HG03175 (cell line): Measurements from ENCODE around the gene ZER1.
A peak's percentile ranks its signal among the peaks of the same experiment; 100 is the strongest.
"Not testable (repeated sequence)": the region's sequence is repeated elsewhere in the genome, so short reads cannot be mapped to it uniquely, and the experiment has no call there.

ENCODE experiments used
- ATAC-seq: cut with Tn5 transposase; IDR thresholded peaks from one replicate; pipeline ENCODE4 v1.9.1; 2021; ENCODE audit warnings: mild to moderate bottlenecking, moderate library complexity; ENCODE audit not compliant: unreplicated experiment

ZER1 gene

DNA sequence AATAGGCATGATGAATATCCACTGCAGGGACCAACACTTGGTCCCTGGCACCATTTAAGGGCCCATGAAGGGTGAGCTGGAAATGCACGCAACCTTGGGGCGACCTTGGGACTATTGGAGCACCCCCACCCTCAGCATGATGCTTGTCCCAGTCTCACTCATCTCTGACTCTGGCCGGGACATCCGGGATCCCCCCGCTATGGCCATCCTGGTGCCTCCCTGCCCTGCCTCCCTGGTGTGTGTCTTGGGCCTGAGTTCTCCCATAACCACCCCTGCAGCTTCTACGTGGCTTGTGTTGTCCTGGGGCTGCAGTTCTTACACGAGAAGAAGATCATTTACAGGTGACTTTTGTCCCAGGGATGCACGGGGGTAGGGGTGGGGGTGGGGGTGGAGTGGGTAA, 53.7 kb downstream of the ZER1 start:
- ATAC-seq, result no peak

DNA sequence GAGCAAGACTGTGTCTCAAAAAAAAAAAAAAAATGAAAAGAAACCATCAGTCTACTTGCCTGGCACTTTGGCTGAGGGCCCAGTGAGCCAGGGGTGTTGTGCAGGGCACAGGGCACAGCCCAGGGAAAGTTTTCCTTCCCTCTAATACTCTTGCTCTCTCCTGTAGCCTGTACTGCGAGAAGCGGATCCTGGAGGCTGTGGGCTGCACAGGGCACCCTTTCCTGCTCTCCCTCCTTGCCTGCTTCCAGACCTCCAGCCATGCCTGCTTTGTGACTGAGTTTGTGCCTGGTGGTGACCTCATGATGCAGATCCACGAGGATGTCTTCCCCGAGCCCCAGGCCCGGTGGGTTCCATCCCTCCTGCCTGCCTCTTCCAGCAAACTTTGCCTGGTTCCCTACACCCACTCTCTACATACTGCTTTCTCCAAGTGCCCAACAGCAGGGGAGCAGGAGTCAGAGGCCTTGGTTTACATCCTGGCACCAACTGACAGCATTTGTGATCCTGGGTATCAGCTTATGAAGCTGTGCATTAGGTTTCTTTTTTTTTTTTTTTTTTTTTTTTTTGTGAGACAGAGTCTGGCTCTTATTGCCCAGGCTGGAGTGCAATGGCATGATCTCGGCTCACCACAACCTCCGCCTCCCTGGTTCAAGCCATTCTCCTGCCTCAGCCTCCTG, 55.0 kb downstream of the ZER1 start:
- no peak for ATAC-seq

DNA sequence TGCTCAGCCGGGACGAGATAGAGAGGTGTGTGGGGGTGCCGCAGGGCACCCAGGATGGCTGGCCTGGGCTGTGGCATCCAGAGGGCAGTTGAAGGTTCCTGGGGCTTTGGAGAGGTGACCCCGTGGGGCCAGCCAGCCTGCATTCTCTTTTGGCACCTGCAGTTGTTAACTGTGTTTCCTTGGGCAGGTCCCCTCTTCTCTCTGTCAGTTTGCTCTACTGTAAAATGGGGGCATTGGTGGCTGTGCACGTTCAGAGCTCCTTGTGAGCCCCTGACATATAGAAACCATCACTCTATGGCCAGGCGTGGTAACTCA, 56.3 kb downstream of the ZER1 start:
- ATAC-seq, result no peak

DNA sequence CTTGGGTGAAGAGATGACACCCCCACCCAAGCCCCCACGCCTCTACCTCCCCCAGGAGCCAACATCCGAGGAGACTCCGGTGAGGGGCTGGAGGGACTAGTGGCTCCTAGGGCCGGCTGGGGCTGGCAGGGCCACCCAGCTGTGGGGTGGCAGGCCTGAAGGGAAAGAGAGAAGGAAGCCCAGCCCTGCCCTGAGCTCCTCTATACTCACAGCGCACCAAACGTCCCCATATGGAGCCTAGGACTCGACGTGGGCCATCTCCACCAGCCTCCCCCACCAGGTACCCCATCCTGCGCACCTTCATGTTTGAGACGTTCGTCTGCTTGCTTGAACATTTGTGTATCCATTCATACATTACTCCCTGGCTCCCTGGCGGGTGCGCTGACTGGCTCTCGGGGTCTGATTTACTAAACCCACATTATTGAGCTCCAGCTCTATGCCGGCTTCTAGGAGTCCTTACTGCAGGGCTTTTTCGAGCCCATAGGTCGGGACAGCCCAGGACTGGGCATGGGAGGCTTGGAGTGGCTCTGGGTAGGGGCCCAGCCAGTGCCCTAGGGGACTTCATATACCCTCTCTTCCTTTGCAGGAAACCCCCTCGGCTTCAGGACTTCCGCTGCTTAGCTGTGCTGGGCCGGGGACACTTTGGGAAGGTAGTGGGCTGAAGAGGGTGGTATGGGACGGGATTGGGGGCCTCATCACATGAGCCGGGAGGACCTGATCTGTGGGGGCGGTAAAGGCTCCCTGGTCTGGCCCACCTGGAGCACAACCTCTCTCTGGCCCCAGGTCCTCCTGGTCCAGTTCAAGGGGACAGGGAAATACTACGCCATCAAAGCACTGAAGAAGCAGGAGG, 56.9 kb downstream of the ZER1 start:
- no peak for ATAC-seq

DNA sequence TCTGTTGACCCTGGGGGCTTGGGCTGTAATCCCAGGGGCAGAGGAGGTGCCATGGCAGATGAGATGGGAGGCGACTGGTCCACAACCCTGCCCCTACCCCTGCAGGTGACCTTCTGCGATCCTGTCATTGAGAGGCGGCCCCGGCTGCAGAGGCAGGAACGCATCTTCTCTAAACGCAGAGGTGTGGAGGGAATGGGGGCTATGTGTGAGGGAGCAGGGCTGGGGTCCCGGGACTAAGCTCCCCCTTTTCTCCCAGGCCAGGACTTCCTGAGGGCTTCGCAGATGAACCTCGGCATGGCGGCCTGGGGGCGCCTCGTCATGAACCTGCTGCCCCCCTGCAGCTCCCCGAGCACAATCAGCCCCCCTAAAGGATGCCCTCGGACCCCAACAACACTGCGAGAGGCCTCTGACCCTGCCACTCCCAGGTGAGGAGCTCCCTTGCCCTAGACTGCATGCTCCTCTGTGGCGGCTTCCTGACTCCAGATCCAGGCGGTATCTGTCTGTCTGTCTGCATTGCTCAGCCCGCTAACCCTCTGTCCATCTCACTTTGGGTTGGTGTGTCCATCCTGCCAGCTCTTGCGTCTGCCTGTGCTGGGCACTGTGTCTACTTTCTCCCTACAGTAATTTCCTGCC, 57.7 kb downstream of the ZER1 start:
- no peak for ATAC-seq

DNA sequence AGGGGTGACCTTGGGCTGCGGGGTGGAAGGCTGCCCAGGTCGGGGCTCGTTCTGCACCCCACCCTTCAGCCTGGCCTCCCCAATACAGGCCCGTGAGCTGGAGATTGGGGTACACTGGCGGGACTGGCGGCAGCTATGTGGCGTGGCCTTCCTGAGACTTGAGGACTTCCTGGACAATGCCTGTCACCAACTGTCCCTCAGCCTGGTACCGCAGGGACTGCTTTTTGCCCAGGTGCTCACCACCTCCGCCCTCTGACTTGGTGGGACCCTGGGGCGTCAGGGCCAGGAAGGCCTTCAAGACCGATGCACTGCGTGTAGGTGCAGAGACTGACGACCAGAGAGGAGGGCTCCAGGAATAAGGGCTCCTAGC, 58.3 kb downstream of the ZER1 start:
- ATAC-seq, result no peak

DNA sequence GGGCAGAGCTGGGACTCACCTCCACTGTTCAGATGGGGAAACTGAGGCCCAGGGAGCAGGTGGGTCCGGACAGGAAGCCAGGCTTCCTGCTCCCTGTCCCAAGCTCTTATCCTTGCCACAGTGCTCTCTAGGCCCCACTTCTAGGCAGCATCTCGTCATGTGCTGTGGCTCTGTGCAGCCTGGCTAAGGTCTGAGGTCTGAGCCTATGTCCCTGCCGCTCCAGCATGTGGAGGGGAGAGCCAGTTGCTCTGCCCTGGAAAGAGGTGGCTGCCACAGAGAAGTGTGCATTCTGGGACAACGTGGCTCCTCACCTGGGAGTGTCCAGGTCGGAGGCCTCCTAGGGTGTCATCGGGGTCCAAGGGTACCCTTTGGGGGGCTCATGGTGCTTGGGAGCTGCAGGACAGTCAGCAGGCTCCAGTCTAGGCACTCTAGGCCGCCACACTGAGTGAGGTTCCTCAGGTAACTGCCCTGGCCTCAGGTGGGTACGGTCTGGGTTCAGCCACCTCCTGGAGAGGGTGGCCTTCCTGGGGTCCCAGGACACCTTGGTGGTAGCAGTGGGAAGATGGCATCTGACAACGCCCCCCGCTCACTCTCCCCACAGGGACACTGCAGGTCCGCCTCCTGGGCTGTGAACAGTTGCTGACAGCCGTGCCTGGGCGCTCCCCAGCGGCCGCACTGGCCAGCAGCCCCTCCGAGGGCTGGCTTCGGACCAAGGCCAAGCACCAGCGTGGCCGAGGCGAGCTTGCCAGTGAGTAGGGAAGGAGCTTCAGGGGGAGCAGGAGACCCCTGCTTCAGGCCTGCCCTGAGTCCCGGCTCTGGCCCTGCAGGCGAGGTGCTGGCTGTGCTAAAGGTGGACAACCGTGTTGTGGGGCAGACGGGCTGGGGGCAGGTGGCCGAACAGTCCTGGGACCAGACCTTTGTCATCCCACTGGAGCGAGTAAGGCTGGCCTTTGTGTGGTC, 59.0 kb downstream of the ZER1 start:
- ATAC-seq, result no peak

DNA sequence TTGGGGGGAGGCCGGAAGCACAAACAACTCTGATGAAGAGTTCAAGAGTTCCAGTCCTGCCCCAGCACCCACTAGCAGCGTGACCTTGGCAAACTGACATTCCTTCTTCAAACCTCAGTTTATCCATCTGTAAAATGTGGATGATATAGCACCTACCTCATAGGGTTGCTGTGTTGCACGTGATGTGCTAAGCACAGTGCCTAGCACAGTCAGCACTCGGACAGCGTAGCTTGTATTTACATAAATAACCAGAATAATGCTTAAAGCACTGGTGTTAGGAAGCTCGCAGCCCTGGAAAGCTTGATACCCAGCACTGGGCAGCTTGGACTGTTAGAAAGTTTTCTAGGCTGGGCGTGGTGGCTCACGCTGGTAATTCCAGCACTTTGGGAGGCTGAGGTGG, 64.3 kb downstream of the ZER1 start:
- ATAC-seq, result no peak

DNA sequence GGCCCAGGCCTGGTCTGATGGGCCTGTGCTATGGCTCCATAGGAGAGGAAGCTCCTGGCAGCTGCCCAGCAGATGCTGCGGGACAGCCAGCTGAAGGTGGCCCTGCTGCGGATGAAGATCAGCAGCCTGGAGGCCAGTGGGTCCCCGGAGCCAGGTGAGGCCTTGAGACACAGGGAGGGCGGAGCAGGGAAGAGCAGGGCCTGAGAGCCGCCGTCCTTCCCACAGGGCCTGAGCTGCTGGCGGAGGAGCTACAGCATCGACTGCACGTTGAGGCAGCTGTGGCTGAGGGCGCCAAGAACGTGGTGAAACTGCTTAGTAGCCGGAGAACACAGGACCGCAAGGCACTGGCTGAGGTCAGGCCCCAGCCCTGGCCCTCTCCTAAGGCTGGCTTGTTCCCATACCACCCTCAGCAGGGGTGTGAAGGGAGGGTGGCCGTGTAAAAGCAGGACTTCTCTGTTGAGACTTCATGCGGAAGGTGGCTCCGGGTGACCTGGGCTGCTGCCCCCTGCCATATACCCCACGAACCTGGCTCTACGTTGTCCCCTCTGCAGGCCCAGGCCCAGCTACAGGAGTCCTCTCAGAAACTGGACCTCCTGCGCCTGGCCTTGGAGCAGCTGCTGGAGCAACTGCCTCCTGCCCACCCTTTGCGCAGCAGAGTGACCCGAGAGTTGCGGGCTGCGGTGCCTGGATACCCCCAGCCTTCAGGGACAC, 64.9 kb downstream of the ZER1 start:
- no peak for ATAC-seq

DNA sequence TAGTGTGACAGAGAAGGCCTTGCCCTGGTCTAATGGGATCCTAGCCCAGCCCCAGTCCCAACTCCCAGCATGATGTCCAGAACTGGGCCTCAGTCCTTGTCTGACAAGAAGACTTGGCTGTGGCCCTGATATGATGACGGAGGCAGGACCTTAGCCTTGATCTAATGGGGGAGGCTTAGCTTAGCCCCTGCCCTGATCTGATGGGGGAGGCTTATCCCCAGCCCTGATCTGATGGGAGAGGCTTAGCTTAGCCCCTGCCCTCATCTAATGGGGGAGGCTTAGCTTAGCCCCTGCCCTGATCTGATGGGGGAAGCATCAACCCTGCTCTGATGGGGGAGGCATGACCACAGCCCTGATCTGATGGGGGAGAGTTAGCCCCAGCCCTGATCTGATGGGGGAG, 65.7 kb downstream of the ZER1 start:
- ATAC-seq, result no peak

DNA sequence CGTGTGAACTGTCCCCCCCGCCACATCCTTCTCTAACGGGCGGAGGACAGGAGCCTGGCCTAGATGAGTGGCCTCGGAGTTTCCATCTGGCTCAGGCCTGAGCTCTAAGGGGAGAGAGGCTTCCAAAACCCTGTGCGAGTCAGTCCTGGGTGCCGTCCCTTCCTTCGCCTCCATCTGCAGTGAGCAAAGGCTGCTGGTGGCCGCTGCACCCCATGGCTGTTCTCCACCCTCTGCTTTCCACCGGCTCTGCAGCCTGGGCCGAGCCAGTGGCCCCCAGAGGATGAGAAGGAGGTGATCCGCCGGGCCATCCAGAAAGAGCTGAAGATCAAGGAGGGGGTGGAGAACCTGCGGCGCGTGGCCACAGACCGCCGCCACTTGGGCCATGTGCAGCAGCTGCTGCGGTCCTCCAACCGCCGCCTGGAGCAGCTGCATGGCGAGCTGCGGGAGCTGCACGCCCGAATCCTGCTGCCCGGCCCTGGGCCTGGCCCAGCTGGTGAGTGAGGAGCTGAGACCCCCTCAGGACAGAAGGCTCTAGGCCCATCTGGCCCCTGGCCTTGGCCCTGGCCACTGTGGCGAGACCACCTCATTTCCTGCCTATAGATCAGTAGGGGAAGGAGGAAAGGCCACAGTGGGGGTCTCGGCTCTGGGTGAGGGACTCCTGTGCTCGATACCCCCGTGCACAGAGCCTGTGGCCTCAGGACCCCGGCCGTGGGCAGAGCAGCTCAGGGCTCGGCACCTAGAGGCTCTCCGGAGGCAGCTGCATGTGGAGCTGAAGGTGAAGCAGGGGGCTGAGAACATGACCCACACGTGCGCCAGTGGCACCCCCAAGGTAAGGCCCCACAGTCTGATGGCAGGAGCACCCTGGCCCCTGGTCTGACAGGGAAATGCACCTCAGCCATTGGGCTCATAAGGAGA, 66.4 kb downstream of the ZER1 start:
- ATAC-seq, result no peak

DNA sequence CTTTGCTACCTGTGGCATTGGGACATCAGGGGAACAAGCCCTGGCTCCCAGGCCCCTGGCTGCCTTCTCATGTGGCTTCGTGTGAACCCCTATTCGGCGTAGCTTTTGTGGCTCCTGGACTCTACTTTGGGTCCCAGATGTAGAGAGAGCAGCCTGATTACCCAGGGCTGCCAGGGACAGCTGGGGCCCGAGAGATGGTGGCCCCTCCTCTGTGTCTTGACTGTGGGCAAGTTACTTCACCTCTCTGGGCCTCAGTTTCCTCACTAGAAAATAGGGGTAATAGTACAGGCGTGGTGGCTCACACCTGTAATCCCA, 67.4 kb downstream of the ZER1 start:
- no peak for ATAC-seq

DNA sequence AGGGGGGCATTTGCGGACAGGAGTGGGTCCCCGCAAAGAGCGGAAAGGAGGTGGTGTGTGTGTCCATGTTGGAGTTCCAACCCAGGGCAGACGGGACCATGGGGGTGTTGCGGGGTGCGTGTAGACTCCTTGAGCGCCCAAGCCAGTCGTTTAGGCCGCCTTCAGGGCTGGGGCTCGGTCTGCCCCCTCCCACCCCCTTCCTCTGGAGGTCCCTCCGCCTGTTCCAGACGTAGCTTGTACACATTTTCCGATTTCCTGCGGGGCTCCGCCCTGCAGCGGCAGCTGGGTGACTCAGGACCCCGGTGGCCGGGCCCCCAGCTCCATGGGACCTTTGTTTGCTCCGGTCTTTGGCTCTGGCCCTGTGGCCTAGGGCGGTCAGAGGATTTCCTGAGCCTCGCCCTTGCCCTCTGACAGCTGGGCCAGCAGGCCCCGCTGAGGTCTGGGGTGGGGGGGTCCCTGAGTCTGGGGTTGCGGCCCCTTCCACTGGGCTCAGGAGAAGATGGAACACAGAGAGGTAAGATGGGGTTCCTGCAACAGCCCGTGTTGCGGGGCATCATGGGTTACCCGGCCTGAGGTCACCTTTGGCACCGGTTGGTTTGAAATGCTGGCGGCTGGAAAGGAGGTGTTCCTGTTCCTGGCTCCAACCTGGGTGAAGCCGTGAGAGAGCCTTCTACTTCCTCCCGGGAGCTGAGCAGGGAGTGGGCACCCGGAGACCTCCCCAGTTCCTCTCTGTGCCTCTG, 67.9 kb downstream of the ZER1 start:
- no peak for ATAC-seq

DNA sequence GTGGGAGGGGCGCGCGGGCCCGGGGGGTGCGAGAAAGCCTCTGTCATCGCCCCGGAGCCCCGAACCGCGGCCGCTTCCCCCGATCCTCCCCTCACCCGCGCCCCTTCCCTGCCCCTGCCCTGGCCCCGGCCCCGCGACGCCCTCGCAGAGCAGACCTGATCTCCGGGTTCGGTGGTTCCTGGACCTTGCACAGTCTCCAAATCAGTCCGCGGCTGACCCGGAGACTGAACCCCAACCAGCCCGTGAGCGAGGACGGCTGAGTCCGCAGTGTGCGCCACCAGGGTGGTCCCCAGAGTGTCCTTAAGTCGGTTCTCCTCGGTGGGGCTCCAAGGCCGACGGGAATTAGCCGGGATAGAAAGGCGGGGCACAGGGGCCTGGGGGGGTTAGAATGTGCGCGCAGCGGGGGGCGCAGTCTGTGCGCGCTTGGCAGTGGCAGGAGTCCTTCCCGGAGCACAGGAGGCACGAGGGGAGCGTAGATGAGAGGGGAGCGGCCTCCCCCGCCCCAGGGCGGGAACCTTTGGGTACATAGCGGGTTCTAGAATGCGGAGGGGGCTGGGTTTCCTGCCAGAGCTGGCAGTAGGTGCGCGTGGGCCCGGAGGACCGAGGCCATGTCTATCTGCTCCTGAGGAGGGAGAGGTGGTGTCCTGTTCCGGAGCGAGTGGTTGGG, 68.6 kb downstream of the ZER1 start:
- ATAC-seq, result peak; percentile 20

DNA sequence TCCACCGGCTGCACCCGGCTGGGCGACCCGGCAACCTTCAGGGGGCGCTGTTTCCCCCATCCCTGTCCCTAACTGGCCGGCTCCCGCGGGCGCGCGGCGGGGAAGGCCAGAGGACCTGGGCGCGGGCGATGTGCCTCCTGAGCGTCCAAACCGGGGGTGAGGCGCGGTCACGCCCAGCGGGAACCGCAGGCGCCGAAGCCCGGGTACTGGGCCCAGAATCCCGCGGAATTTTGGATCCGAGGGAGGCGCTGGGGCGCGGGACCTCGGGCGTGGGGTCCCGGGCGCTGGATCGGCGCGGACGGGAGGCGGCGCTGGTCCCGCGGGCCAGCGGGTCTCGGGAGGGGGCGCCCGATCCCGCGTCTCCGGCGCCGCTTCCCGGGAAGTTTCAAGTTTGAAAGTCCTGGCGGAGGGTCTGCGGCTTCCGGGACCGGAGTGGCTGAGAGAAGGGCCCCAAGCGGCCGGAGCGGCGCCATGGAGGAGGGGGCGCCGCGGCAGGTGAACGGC, 69.2 kb downstream of the ZER1 start, which contains the start of gene PKN3:
Gene PKN3 (plus strand): TSS at position 59 of the 504 bp plus-strand sequence. CDS start 413 bp downstream, at position 472.
- peak; percentile 77 for ATAC-seq

DNA sequence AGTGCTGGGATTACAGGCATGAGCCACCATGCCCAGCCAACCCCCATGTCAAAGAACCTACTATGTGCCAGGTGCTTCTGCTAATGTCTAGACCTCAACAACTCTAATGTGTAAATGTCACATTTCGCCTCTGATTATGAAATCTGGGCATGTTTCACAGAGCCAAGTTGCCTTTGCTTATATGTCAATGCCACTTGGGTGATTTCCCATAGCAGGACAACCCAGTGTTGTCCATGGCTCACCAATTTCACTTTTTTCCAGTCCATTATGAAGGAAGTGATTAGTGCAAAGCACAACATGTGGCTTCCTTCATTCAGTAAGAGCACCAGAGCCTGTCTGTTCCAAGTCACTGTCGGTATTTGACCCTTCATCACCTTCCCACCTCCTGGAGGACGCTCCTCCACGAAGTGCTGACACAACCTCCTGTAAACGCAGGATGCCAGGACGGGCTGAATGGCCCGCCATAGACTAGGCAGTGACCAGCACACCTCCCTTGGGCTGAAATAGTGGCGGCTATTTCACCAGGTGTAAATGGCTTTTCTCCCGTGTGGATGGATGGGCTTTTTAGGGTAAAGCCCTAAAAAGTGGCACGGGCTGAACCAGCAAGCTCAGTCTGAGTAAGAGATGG, 70.4 kb downstream of the ZER1 start:
- no peak for ATAC-seq

DNA sequence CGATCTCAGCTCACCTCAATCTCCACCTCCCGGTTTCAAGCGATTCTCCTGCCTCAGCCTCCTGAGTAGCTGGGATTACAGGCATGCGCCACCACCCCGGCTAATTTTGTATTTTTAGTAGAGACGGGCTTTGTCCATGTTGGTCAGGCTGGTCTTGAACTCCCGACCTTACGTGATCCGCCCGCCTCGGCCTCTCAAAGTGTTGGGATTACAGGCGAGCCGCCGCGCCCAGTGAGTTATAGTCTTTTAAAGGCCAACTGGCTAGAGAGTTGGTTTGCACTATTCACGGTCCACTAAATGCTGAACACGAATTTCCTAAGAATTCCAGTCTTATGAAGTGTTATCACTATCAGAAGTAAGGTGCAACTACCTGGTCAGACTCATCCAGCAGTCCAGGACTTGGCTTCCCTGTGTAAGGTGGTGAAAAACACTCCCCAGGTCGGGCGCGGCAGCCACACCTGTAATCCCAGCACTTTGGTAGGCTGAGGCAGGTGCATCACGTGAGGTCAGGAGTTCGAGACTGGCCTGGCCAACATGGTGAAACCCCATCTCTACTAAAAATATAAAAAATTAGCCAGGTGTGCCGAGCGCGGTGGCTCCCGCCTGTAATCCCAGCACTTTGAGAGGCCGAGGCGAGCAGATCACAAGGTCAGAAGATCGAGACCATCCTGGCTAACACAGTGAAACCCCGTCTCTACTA, 72.5 kb downstream of the ZER1 start:
- ATAC-seq, result not testable (repeated sequence)
